Activated naive CD4-positive, alpha-beta T cell treated with anti-CD3 and anti-CD28 coated beads, Interleukin-2, amount 10 ng/mL, durations not matched to agents 7 days and 5 days (primary cell): Measurements from ENCODE around the gene VSIG8.

Source experiments
- CTCF ChIA-PET: fragments of 350-600 bp; sonication (Branson Sonifier 250); formaldehyde crosslinking; loops from one replicate; lab custom pipeline; 2021; ENCODE audit warnings: antibody characterized with exemption; lab: Charles Lee
- DNase-seq: peaks from one replicate; pipeline ENCODE4 v3.0.0-alpha.2; 2020
- H3K27ac Mint-ChIP-seq: one replicate; pipeline ENCODE4 v1.8.0; 2021; ENCODE audit warnings: mild to moderate bottlenecking, moderate library complexity, mixed read lengths
- H3K27me3 Mint-ChIP-seq: one replicate; pipeline ENCODE4 v1.8.0; 2021; ENCODE audit warnings: mild to moderate bottlenecking, mixed read lengths
- H3K36me3 Mint-ChIP-seq: one replicate; pipeline ENCODE4 v1.8.0; 2021; ENCODE audit warnings: mixed read lengths
- H3K4me1 Mint-ChIP-seq: one replicate; pipeline ENCODE4 v1.8.0; 2021; ENCODE audit warnings: mixed read lengths
- H3K4me3 Mint-ChIP-seq: one replicate; pipeline ENCODE4 v1.8.0; 2021; ENCODE audit warnings: mild to moderate bottlenecking, moderate library complexity, mixed read lengths
- H3K9me3 Mint-ChIP-seq: one replicate; pipeline ENCODE4 v1.8.0; 2021; ENCODE audit warnings: mixed read lengths

Gene VSIG8

DNA sequence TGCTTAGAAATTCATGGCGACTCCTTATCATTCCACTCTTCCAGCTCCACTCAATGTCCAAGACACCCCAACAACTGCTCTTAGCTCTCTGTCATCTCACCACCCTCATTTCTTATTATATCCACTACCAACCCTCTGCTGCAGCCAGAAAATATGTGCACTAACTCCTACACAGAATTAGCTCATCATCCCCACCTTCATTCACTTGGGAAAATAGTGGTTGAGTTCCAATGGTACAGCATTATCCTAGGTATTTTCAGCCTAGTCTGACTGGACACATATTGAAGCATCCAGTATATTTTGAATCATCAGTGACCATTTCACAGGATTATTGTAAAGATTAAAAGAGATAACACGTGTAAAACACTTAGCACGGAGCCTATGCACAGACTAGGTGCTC is 16.7 kb upstream of the VSIG8 start:
- Mint-ChIP-seq H3K27ac (no peak overlapping the region), H3K36me3 (no peaks in the 10 kb centered on the region), H3K9me3 (no peaks in the 10 kb centered on the region), H3K4me3 (no peak overlapping the region), H3K27me3 (peaks cover 4% of the 10 kb centered on the region), H3K4me1 (no peaks in the 10 kb centered on the region)
- DNase-seq, result no peak
- CTCF ChIA-PET, result interaction anchor here (1.3 to 1.5 kb wide), 3 partner anchors 12 to 81 kb away, joined by 4 to 6 read pairs (median 4); no protein-coding TSS in a partner anchor

DNA sequence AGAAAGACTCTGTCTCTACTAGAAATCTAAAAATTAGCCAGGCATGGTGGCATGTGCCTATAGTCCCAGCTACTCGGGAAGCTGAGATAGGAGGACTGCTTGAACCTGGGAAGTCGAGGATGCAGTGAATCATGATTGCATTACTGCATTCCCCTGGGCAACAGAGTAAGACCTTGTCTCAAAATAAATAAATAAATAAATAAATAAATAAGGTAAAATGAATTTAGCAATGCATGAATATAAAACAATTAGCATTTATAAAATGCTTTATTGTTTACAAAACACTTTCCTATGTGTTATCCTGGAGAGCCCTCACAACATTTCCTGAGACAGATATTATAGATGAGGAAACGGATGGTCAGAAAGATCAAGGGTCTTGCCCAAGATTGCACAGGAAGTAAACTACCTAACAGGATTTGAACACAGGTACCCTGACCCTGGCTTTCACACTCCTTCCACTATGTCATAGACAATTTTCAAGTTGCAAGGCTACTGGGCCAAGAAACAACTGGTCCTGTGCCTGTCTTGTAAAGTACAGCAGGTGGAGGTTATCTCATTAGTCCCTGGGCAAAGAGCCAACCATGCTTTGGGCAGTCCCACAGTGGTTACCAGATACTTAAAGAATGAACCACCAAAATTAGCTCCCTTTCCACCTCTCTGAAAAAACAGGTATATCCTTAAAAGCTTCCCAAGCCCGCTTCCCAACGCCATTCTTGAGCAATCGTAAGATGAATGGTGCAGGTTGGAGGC is 15.4 kb upstream of the VSIG8 start:
- no peak overlapping the region for H3K27ac Mint-ChIP-seq
- H3K4me1 Mint-ChIP-seq, result no peaks in the 10 kb centered on the region
- H3K4me3 Mint-ChIP-seq, result no peak overlapping the region
- H3K27me3 Mint-ChIP-seq, result peaks cover 7% of the 10 kb centered on the region
- no peaks in the 10 kb centered on the region for H3K9me3 Mint-ChIP-seq
- DNase-seq, result no peak
- no peaks in the 10 kb centered on the region for H3K36me3 Mint-ChIP-seq
- CTCF ChIA-PET, result interaction anchor here (0.9 to 1.3 kb wide), 2 partner anchors 10 to 80 kb away, joined by 3 to 4 read pairs; no protein-coding TSS in a partner anchor

DNA sequence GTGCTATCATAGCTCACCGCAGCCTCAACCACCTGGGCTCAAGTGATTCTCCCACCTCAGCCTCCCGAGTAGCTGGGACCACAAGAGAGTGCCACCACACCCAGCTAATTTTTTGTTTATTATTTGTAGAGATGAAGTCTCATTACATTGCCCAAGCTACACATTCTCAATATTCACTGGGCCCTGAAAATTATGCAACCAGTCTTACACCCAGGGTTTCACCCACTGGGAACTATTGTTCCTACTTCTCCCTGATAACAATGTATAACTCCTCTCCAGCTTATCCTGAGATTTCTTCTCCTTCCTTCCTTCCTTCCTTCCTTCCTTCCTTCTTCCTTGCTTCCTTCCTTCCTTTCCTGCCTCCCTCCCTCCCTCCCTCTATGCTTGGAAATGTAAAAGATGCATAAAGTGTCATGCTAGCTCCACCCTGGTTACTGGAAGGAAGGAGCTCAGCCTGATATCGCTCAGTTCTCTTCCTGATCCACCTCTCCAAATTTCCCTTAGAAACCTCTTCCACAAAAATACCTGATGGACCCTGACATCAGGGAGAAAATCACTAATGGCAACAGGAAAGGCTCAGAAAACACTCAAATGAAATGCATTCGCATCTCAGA is 11.2 kb upstream of the VSIG8 start:
- Mint-ChIP-seq H3K9me3 (no peaks in the 10 kb centered on the region), H3K36me3 (no peaks in the 10 kb centered on the region), H3K4me3 (no peak overlapping the region), H3K4me1 (peaks cover 3% of the 10 kb centered on the region), H3K27ac (no peak overlapping the region), H3K27me3 (peaks cover 25% of the 10 kb centered on the region)
- CTCF ChIA-PET, result interaction anchor here (0.6 to 3.2 kb wide), 5 partner anchors 16 to 134 kb away, joined by 3 to 11 read pairs (median 6); no protein-coding TSS in a partner anchor
- DNase-seq, result no peak

DNA sequence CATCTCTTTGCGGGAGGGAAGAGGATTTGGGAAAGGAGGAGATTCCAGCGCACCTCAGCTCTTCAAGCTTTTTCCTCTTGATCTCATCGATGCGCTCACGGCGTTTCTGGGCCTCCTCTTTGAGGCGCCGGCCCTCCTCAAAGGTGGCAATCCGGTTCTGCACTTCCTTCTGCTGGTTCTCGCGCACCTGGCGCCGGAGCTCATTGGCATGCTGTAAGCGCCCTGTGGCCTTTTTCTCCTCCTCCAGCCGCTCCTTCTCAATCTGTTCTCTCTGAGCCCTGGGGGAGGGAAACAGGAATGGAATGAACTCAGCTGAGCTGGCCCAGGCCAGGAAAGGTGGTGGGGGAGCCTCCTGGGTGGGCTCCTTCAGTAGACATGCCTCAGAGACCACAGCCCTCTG is 10.4 kb upstream of the VSIG8 start:
- H3K27ac Mint-ChIP-seq, result no peak overlapping the region

DNA sequence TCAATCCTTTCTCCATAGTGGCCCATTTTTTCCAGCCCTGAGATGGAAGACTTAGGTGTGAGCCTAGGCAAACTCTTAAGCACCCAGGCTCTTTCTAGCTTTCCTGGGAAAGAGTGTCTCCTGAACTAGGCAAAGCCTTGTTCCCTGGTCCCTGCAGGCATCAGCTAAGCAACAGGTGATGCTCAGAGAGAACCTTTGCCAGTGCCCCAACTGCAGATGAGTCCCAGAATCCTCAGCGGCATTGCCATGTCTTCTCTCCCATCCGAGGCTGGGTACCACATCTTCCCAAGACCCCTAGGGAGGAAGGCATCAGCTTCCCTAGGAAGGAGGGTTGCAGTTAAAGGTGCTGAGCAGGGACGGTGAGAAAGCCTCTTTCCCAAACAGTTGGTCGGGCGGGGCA is 8.2 kb upstream of the VSIG8 start:
- H3K36me3 Mint-ChIP-seq, result no peaks in the 10 kb centered on the region
- no peak for DNase-seq
- peaks cover 46% of the 10 kb centered on the region for H3K27me3 Mint-ChIP-seq
- H3K4me3 Mint-ChIP-seq, result no peak overlapping the region
- CTCF ChIA-PET, result no interaction called here
- no peak overlapping the region for H3K27ac Mint-ChIP-seq
- H3K9me3 Mint-ChIP-seq, result no peaks in the 10 kb centered on the region
- H3K4me1 Mint-ChIP-seq, result peaks cover 13% of the 10 kb centered on the region

More for the DNA sequence above, 10.4 kb upstream of the VSIG8 start:
- Mint-ChIP-seq H3K4me1 (peaks cover 3% of the 10 kb centered on the region), H3K9me3 (no peaks in the 10 kb centered on the region), H3K36me3 (no peaks in the 10 kb centered on the region), H3K4me3 (no peak overlapping the region), H3K27me3 (peaks cover 32% of the 10 kb centered on the region)
- CTCF ChIA-PET, result interaction anchor here (0.6 to 3.2 kb wide), 4 partner anchors 17 to 135 kb away, joined by 3 to 11 read pairs (median 4); no protein-coding TSS in a partner anchor
- DNase-seq, result no peak

DNA sequence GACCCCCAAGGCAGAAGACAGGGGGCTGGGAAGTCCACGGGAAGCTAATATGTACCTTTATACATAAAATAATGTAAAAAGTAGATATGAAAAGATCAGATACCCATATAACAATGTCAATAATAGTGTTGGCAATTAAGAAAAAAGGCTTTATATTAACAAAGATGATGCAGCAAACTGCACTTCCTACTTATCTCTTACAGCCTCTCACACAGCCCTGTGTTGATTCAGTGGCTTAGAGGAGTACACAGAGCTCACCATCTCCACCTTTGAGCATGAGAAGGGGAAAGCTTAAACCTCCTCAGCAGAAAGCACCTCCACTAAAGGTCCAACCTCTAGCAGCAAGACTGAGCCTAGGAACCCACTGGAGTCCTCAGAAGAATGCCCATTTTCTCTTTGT is 7.2 kb upstream of the VSIG8 start:
- H3K4me1 Mint-ChIP-seq, result peaks cover 13% of the 10 kb centered on the region
- no peaks in the 10 kb centered on the region for H3K36me3 Mint-ChIP-seq
- CTCF ChIA-PET, result no interaction called here
- H3K4me3 Mint-ChIP-seq, result no peak overlapping the region
- no peak overlapping the region for H3K27ac Mint-ChIP-seq
- peaks cover 56% of the 10 kb centered on the region for H3K27me3 Mint-ChIP-seq
- H3K9me3 Mint-ChIP-seq, result no peaks in the 10 kb centered on the region
- no peak for DNase-seq

DNA sequence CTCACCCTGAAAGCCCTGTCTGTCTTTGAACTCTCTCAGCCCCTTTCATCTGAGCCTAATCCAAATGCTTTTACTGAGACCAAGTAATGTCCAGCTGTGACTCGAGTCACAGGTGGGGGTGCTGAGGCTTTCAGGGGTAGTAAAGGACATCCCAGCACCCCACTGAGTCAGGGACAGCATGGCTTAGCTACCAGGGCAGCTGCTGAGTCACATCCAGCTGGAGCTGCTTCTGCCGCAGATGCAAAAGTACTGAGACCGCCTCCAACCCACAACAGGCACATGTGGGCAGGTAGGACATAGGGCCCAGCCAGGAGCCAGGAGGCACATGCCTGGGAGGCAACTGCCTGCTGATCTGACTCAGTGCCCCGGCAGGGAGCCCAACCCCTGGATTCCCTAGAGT is 6.7 kb upstream of the VSIG8 start:
- Mint-ChIP-seq H3K4me3 (no peak overlapping the region), H3K27ac (no peak overlapping the region), H3K27me3 (peaks cover 56% of the 10 kb centered on the region), H3K4me1 (peaks cover 13% of the 10 kb centered on the region), H3K36me3 (no peaks in the 10 kb centered on the region), H3K9me3 (no peaks in the 10 kb centered on the region)
- CTCF ChIA-PET, result no interaction called here
- peak; percentile 36 for DNase-seq

DNA sequence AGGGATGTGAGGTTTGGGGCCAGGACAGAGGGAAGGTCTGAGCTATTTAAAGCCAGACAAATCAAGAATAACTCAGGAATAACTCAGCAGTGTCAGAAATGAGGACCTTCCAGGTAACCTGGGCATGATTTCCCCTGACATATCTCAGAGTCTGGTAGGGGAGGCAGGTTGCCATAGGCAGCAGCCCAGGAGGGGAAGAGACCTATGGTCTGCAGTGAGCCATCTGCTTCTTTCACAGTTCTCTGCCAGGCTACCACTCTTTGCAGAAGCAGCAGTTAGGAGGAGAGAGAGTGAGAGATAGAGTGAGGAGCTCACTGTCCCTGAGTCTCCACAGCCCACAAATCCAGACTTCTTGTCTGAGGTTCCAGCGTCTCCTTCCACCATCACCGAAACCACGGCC is 6.3 kb upstream of the VSIG8 start:
- H3K4me1 Mint-ChIP-seq, result peaks cover 13% of the 10 kb centered on the region
- no peak overlapping the region for H3K27ac Mint-ChIP-seq
- H3K36me3 Mint-ChIP-seq, result no peaks in the 10 kb centered on the region
- no peak overlapping the region for H3K4me3 Mint-ChIP-seq
- H3K27me3 Mint-ChIP-seq, result peaks cover 56% of the 10 kb centered on the region
- CTCF ChIA-PET, result interaction anchor here (1.1 kb wide), 1 partner anchor 9 kb away, joined by 3 read pairs; no protein-coding TSS in a partner anchor
- no peak for DNase-seq
- H3K9me3 Mint-ChIP-seq, result no peaks in the 10 kb centered on the region

DNA sequence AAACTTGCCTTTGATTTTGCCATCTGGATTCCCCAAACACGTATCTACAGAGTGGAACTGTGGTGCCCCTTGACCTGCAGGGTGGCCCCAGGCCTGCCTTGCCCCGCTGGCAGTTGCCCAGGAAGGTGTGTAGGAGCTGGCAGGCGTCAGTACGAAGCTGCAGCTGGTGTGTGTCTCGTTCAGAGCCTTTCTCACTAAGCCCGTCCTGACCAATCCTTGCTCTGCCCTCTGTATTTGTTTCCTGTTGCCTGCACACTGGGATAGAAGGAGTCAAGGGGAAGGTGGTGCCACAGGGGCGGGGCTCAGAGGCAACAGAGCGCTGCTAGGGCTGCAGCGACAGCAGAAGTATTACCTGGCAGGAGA is 5.2 kb upstream of the VSIG8 start:
- CTCF ChIA-PET, result interaction anchor here (1.1 to 1.2 kb wide), 2 partner anchors 11 to 653 kb away, joined by 3 to 5 read pairs; no protein-coding TSS in a partner anchor
- H3K4me3 Mint-ChIP-seq, result no peak overlapping the region

DNA sequence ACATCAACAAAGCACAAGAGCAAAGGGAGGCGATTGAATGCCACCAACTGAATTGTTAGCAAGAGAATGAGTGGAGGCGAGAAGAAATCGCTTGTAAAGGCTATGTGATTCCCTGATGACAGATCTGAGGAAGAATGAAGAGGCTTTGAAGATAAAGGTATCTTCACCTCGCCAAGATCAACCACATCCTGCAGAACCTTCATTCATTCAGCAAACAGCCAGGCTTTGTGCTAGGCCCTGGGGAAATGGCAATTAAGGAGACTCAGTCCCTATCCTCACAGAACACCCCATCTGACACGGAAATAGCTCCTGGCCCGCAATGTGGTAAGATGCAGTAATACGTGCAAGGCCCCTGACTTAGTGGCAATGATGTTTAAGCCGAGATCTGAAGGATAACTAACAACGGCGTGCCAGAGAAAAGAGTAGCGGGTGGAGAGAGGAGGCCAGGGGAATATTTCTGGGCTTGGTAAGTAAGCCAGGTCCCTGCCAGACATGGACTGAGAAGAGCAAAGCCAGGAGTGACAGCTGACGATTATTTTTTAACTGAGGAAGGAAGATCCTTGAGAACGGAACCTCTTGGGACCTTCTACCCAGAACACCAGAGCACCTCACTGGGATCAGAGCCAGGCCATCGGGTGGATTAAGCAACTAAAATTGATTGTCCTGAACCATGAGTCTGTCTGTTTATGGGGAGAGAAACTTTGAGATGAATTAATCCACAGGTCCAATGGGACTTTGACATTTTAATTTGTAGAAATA is 4.6 kb upstream of the VSIG8 start:
- Mint-ChIP-seq H3K27me3 (peaks cover 48% of the 10 kb centered on the region), H3K4me1 (peaks cover 13% of the 10 kb centered on the region), H3K4me3 (no peak overlapping the region), H3K9me3 (no peaks in the 10 kb centered on the region), H3K27ac (no peak overlapping the region), H3K36me3 (no peaks in the 10 kb centered on the region)
- CTCF ChIA-PET, result interaction anchor here (1.2 to 1.5 kb wide), 3 partner anchors 14 to 653 kb away, joined by 3 to 5 read pairs (median 5); no protein-coding TSS in a partner anchor
- DNase-seq, result no peak

More for the DNA sequence above, 5.2 kb upstream of the VSIG8 start:
- Mint-ChIP-seq H3K4me1 (peaks cover 13% of the 10 kb centered on the region), H3K9me3 (no peaks in the 10 kb centered on the region), H3K27ac (no peak overlapping the region), H3K36me3 (no peaks in the 10 kb centered on the region), H3K27me3 (peaks cover 51% of the 10 kb centered on the region)
- DNase-seq, result no peak

DNA sequence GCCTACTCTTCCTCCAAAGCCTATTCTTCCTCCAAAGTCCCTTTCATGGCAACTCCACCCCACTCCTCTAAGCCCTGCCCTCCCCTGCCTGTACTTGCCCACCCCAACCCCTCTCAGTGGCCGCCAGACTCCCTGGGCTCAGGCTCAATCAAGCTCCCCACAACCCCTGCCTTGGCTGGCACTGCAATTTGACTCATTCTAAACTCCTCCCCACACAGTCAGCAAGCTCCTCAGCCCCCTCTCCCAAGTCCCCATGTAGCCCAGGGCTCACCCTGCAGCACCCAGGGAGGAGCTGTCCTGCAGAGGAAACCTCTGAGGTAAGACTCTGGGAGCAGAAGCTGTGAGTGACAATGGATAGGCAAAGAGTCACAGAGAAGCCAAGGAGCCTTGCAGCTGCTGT is 3.6 kb upstream of the VSIG8 start:
- DNase-seq, result no peak
- Mint-ChIP-seq H3K9me3 (no peaks in the 10 kb centered on the region), H3K4me3 (no peak overlapping the region), H3K36me3 (no peaks in the 10 kb centered on the region), H3K27me3 (peaks cover 50% of the 10 kb centered on the region), H3K4me1 (peaks cover 13% of the 10 kb centered on the region), H3K27ac (no peak overlapping the region)
- CTCF ChIA-PET, result interaction anchor here (1.2 to 1.5 kb wide), 3 partner anchors 13 to 68 kb away, joined by 3 to 5 read pairs (median 5); no protein-coding TSS in a partner anchor

DNA sequence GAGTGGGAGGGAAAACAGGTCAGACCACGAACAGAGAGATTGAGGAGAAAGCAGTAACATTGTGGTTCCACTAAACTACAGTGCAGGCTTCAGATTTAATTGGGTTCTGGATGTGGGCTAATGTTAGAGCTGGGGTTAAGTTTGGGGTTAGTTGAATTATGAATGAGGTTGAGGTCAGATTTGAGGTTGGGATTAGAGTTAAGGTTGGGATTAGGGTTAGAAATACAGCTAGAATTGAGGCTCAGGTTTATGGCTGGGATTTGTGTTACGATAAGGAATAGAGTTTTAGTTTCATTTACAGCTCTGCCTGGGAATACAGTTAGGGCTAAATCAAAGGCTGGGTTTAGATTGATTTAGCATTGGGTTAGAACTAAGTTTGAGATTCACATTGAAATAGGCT is 1.8 kb upstream of the VSIG8 start:
- Mint-ChIP-seq H3K4me3 (no peak overlapping the region), H3K4me1 (peaks cover 13% of the 10 kb centered on the region), H3K9me3 (no peaks in the 10 kb centered on the region), H3K27ac (no peak overlapping the region), H3K36me3 (no peaks in the 10 kb centered on the region), H3K27me3 (peaks cover 52% of the 10 kb centered on the region)
- CTCF ChIA-PET, result interaction anchor here (0.6 to 1.5 kb wide), 2 partner anchors 28 to 1909 kb away, joined by 3 to 4 read pairs; no protein-coding TSS in a partner anchor
- DNase-seq, result no peak

DNA sequence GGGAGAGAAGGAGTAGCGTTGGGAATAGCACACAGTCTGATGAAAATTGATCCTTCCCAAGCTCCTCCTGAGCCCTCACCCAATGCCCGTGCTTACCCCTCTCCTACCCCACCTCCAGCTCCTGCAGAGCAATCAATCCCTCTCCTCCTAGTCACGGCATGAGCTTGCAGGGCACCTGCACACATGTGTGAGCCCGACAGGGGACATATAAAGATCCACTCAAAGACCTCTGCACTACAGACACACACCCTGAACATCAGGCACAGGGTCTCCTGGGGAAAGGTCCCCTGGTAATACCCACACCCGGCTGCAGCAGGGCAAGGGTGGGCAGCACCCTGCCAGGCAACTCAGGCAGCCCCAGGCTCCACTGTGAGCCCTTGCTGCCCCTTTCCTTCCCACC is 426 bp downstream of the VSIG8 start:
- no peaks in the 10 kb centered on the region for H3K36me3 Mint-ChIP-seq
- H3K27me3 Mint-ChIP-seq, result peaks cover 30% of the 10 kb centered on the region
- no peak overlapping the region for H3K27ac Mint-ChIP-seq
- no peak overlapping the region for H3K4me3 Mint-ChIP-seq
- DNase-seq, result no peak
- H3K4me1 Mint-ChIP-seq, result peaks cover 9% of the 10 kb centered on the region
- CTCF ChIA-PET, result no interaction called here
- no peaks in the 10 kb centered on the region for H3K9me3 Mint-ChIP-seq

DNA sequence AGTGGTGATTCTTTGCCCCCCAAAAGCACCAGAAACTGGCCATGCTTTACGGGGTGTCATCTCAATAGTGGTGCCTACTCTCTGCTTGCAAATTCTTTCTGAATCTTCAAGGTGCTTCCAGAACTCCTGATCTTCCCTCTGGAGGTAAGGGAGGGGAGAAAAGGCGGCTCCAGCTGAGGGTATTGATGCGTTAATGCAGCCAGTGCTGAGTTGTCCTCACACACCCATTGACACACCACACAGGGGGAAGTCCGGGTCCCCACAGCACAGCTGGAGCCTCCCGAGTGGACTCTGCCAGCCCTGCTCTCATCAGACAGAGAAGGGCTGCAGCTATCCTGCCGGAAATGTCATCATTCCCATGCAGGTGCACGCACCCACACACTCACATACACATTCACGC is 1.2 kb downstream of the VSIG8 start:
- Mint-ChIP-seq H3K4me3 (no peak overlapping the region), H3K27ac (no peak overlapping the region), H3K36me3 (no peaks in the 10 kb centered on the region), H3K4me1 (peaks cover under 1% of the 10 kb centered on the region), H3K9me3 (no peaks in the 10 kb centered on the region), H3K27me3 (peaks cover 26% of the 10 kb centered on the region)
- no peak for DNase-seq
- CTCF ChIA-PET, result no interaction called here
